ENCODE measurements around the gene SF1.

Gene SF1

GRCh38 chr11:64801561-64802369 is 23.4 kb upstream of the SF1 start:
- peak in 1 of 3 donors; percentile 27 for DNase-seq

- no peak for DNase-seq
These were observed 22.8 kb upstream of the SF1 start for GRCh38 chr11:64801158-64801464.

- no peak for DNase-seq
These were observed 22.2 kb upstream of the SF1 start for GRCh38 chr11:64800303-64801157.

GRCh38 chr11:64799623-64800302 is 21.4 kb upstream of the SF1 start:
- no peak for DNase-seq

- no peak for DNase-seq
These were observed 20.9 kb upstream of the SF1 start for GRCh38 chr11:64799256-64799622.

GRCh38 chr11:64796757-64797541 is 18.6 kb upstream of the SF1 start:
- DNase-seq = no peak

- DNase-seq = no peak
These were observed 17.9 kb upstream of the SF1 start for GRCh38 chr11:64796047-64796756.

GRCh38 chr11:64794526-64794925 is 16.2 kb upstream of the SF1 start:
- DNase-seq = no peak

- DNase-seq = no peak
These were observed 15.2 kb upstream of the SF1 start for GRCh38 chr11:64793271-64794160.

GRCh38 chr11:64792482-64792881 is 14.1 kb upstream of the SF1 start:
- no peak for DNase-seq

- no peak for DNase-seq
These were observed 13.5 kb upstream of the SF1 start for GRCh38 chr11:64791781-64792291.

GRCh38 chr11:64790205-64791095 is 12.1 kb upstream of the SF1 start:
- DNase-seq = no peak

- DNase-seq = no peak
These were observed 11.2 kb upstream of the SF1 start for GRCh38 chr11:64789331-64790204.

GRCh38 chr11:64788321-64789215 is 10.2 kb upstream of the SF1 start:
- DNase-seq = no peak

- peak; percentile 72 to 82 (median 76) for DNase-seq
These were observed 9.4 kb upstream of the SF1 start for GRCh38 chr11:64787526-64788320.

GRCh38 chr11:64786308-64786707 is 8.0 kb upstream of the SF1 start:
- no peak for DNase-seq
